Femur (tissue), 1 donor: ENCODE data around the gene CHRNB2.

ENCODE experiments used
- DNase-seq: peaks from one replicate; pipeline ENCODE4 v3.0.0-alpha.2; 2017

Gene CHRNB2

DNA sequence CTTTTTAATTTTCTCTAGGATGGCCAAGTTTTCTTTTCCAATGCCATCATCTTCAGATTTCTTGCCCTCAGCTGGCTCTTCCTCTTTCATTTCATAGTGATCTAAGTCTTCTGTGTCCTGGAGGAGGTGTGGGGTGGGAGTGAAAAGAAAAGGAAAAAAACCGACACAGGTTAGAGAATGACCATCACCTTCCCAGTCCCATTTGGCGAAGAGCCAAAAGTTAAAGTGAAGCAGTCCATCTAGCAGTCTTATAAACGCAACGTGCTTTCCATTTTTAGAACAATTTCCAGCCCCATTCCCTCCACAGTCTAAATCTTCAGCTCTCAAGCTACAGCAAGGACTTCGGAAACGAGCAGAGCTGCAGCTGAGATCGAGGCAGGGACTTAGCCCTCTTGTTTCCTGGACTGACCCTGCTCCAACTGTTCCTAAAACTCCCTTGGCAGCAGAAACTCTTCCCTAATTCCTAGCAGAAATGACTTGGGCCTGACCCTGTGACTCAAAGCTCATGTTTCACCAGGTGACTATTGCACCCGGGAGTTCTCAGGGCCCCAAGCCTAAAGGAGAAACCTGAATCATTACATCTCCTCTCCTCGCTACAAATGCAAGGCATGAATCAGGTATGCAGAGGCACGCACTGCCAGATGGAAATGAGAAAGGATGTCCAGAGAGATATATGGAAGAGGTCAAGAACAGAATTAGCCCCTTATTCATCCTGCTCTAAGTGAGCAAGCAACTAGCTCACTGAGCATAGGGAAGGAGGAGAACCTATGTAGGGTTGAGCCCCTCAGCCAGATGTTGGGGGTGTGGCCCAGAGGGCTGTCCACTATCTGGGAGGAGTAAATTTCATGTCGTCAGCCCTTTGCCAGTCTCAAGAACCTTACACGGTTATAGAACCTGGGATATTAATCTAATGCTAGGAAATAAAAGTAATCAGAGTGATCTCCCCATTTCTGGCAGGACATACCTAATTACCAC lies 14.2 kb upstream of the CHRNB2 start:
- DNase-seq, result no peak

DNA sequence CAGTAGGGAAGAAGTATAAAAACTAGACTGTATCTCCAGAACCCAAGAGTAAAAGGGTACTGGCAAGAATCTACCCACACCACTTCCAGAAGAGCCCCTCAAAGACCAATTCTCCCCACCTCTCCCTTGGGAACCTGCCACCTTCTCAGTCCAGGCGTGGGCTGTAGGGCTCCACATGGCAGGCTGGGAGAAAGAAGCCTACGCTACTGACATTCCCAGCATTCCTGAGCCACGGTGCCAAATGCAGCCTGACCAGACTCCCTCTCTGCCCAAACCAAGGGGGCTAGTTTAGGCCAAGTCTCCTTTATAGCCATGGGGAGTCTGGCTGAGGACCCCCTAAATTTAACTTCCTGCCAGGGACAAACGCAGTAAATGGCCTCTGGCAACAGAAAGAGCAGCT lies 11.2 kb upstream of the CHRNB2 start:
- DNase-seq, result no peak

- DNase-seq, result no peak
Observed at GRCh38 chr1:154557248-154557938, 10.2 kb upstream of the CHRNB2 start.

- DNase-seq, result peak; percentile 74
Observed at GRCh38 chr1:154557939-154558719, 9.4 kb upstream of the CHRNB2 start, which contains the start of gene UBE2Q1. Gene UBE2Q1 (minus strand): TSS chr1:154558662. CDS start chr1:154558553, 109 bp downstream.

DNA sequence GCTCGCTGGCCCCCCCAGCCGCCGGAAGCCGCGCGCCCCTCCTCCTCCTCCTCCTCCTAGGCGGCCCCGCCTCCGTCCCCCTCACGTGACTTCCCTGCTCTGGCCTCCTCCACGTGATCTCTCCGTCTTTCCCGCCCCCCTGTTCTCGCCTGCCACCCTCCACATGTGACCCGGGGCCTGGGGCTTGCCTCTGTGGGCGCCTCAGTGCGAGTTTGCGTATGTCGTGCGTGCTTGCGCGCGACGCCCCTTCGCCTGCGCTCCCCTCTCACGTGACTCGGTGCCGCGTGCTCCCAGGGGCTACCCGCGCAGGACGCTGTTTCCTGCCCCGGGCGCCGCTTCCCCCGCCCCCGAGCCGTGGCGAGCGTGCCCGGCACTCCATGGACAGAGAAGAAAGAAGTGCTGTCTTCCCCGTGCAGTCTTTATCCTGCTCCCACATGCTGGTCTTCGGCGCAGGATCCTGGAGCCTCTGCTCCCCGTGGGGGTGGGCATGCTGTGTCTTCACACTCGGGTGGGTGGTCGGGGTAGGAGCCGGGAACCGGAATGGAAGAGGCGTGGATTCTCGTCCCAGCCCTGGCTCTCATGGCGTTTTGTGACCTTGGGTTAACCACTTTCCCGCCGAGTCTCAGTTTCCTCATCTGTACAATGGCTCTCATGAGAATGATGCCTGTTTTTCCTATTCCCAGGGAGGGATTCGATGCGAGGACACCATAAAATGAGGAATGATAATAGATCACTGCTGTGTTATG lies 8.7 kb upstream of the CHRNB2 start:
- peak; percentile 100 for DNase-seq

DNA sequence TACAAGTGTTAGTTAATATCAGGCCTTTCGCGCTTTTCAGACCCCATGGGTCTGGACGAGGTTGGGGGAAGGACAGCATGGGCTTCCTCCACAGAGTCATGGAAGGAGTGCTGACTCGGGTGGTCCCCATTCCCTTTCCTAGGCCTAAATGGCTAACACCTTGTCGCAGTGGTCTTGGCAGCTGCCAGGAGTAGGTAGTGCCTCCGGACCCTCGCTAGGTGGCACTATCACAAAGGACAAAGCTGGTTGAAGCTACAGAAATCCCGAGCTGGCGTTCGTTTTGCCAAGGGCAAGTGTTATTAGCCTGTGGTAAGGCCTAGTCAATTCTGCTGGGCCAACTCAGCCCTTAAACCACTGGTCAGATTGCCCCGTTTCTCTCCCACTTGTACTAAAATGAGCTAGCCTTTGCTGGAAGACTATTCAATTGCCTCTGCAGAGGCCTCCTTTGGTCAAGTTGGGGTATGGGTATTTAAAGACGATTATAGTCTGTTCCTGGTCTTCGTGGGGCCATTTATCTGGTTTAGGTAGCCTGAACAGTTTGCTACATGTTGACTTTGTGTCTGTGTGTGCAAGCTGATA lies 8.0 kb upstream of the CHRNB2 start:
- DNase-seq, result peak; percentile 92

DNA sequence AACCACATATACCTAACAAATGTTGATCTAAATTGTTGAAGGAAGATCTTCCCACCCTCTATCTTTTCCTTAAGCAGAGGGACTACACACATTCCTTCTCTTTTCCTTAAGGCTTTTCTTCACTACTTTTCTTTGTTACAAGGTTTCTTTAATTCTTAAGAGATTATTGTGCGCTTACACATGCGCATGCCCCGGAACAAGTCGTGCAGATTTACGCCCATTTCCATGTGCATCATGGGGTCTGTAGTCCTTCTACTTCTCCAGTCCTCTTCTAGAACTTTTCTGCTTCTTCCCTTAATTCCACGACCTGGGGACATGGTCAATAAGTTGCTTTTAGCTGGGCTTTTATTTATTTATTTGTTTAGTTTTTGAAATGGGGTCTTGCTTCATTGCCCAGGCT lies 1.7 kb upstream of the CHRNB2 start:
- no peak for DNase-seq

GRCh38 chr1:154568157-154568815 lies 708 bp downstream of the CHRNB2 start:
- DNase-seq, result no peak

GRCh38 chr1:154571244-154571963 lies 3.8 kb downstream of the CHRNB2 start:
- DNase-seq, result no peak

DNA sequence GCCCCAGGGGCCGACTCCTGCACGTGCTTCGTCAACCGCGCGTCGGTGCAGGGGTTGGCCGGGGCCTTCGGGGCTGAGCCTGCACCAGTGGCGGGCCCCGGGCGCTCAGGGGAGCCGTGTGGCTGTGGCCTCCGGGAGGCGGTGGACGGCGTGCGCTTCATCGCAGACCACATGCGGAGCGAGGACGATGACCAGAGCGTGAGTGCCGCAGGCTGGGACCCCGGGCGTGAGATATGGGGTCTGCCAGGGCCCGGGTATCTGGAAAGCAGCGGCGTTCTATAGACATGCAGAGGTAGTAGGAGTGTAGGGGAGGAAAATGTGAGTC lies 4.3 kb downstream of the CHRNB2 start:
- DNase-seq, result no peak

GRCh38 chr1:154572468-154573167 lies 5.0 kb downstream of the CHRNB2 start:
- no peak for DNase-seq

DNA sequence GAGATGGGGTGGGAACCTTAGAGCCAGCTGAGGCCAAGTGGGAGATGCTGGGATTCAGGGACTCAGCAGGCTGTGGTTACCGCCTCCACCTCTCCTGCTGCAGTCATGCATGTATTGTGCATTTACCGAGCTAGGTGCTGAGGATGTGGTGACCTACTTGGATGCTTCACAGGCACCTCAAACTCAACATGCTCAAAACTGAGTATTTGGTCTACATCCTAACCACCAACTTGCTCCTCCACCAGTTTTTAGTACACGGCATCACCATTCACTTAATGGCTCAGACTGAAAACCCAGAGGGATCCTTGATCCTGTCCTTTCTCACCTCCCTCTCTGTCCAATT lies 5.6 kb downstream of the CHRNB2 start:
- DNase-seq, result no peak

- peak; percentile 59 for DNase-seq
Observed at GRCh38 chr1:154574716-154575115, 7.1 kb downstream of the CHRNB2 start.

DNA sequence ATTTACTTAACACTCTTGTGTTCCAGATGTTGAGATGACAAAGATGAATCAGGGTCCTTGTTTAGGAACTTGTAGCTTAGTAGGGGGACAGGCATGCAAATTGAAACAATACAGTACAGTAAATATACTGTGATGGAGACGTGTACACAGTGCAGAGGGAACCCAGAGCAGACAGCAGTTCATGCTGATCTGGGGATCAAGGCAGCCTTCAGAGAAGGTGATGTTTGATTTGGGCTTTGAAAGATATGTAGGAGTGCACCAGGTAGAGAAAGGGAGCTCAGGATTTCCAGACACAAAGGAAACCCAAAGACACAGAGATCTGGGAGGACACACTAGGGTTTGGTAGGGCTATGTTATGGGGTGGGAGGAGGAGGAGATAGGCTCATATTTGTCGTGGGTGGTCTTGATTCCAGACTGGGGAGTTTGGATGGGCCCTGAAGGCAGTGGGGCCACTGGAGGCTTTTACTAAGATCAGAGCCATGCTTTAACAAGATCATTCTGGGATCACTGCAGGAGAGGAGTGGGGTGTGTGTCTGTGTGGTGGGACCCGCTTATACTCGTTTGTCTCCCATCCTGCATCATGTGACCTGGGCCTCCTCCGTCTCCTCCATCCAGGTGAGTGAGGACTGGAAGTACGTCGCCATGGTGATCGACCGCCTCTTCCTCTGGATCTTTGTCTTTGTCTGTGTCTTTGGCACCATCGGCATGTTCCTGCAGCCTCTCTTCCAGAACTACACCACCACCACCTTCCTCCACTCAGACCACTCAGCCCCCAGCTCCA lies 7.8 kb downstream of the CHRNB2 start:
- no peak for DNase-seq

- DNase-seq, result no peak
Observed at GRCh38 chr1:154575951-154576566, 8.5 kb downstream of the CHRNB2 start.

DNA sequence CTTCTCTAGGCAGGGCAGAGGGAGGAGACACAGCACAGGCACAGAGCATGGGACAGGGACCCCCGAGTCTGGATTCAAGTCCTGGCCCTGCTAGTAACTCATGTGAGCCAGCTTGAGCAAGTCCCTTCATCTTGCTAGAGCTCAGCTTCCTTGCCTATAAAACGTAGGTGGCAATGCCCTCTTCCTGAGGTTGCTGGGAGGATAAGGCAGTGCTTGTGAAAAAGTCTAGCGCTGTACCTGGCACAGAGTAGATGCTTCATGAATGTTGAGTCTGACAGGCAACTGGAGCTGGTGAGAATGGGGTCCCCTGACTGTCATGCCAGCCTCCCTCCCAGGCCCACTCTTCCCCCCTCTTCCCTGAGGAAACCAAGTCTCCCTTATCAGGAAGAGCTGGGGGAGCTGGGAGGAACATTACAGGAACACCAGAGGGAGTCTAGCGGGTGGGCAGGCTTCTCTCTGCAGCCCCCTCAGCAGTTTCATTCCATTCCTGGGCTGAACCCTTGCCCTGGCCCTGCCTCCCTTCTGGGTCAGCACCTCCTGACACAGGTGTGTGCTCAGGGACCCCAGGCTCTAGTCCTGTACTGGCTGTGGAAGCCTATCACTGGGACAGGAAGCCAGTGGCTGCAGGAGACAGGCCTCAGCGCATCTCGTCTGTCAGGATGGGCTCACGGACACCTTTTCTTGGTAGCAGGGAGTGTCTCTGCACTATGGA lies 9.9 kb downstream of the CHRNB2 start:
- no peak for DNase-seq

GRCh38 chr1:154578058-154578418 lies 10.5 kb downstream of the CHRNB2 start:
- peak; percentile 50 for DNase-seq

DNA sequence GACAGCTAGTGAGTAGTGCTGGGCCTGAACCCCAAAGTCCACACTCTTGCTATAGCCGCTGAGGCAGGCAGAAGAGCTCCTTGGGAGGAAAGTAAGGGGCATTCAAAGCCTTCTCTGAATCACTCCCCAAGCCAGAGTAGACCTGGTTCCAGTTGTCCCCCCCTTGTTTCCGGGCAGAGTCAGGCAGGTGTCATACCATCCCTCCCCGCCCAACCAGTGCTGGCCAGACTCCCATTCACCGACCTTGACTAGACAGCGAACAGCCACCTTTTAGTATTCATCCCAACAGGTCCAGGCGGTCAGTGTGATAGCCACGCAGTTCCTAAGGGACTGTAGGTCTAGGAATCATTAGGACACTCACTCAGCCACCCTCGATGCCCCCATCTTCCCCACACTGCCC lies 11.8 kb downstream of the CHRNB2 start:
- no peak for DNase-seq
